H1 (cell line): ENCODE measurements around the gene ITSN1. TPM values are rescaled to one million over a fixed set of nuclear protein-coding genes. Genes with fewer than 3 reads are reported as not detected.

Experiments
- FOSL1 ChIP-seq: IDR thresholded peaks from 2 replicates; pipeline ENCODE4 v1.6.1; 2011; ENCODE audit warnings: mild to moderate bottlenecking, low read depth, low read length, moderate library complexity; ENCODE audit not compliant: insufficient read depth
- NRF1 ChIP-seq: IDR thresholded peaks from 2 replicates; pipeline ENCODE4 v1.6.1; 2011; ENCODE audit warnings: mild to moderate bottlenecking, low read depth, low read length, improper control_type of control experiment
- TAF7 ChIP-seq: optimal IDR thresholded peaks from 2 replicates; pipeline ENCODE3; 2011; ENCODE audit warnings: low read depth, mild to moderate bottlenecking, inconsistent platforms, low read length, moderate library complexity, borderline replicate concordance
- USF2 ChIP-seq: IDR thresholded peaks from 2 replicates; pipeline ENCODE4 v1.6.1; 2011; ENCODE audit warnings: low read length, improper control_type of control experiment
- polyA plus RNA-seq, 7 experiments: library from polyadenylated mRNA; depleted of rRNA in 3 of 7; stranded (reverse) in 5 of 7; unstranded in 2 of 7; fragments of >200 nt in 5 of 7; fragments of 200-250 nt in 2 of 7; gene quantifications; 1 replicate in 5 of 7; 2 replicates in 1 of 7; 4 replicates in 1 of 7; pipeline versions ENCODE4 v1.2.1 to v1.2.3, GENCODE V29; 2011 to 2013; ENCODE audit warnings: missing spikeins in 2 of 7, mixed read lengths in 2 of 7
- total RNA-seq: library from RNA; stranded (reverse); fragmentation: NEBNext Ultra II Directional; extraction: Animal tissue kit (Norgen Biotek cat#: 25700); gene quantifications from 2 replicates; pipeline ENCODE4 v1.2.1, GENCODE V29; 2021

ITSN1 gene
- total and polyA plus RNA-seq, 2 of the 8 experiments (the other 6 are each of a cell fraction or from before 2014, with no cell fraction given): 60.8 to 78.1 TPM

- TF ChIP-seq NRF1 (no peak), FOSL1 (no peak), USF2 (no peak), TAF7 (no peak)
Observed at GRCh38 chr21:33850401-33850800, 208.1 kb downstream of the ITSN1 start (continued).
